Heart left ventricle (tissue), 16 donors: ENCODE measurements around the gene PBX1. TPM values are rescaled to one million over a fixed set of nuclear protein-coding genes. Genes with fewer than 3 reads are reported as not detected.

Source experiments
- ATAC-seq, 4 donors: fragments of 200-7000 bp; cut with Tn5 transposase; one replicate each; pipeline ENCODE4 v1.9.1; 2020 to 2022; ENCODE audit warnings: moderate library complexity in 4 of 4, mild to moderate bottlenecking in 3 of 4, moderate number of reproducible peaks in 1 of 4
- DNase-seq, 5 donors: peaks; one replicate each; pipeline ENCODE4 v3.0.0-alpha.2; 2020
- H3K27ac ChIP-seq, 12 donors: fragments of 200-600 bp; sonication (generic) in 4 of 12; one replicate each; pipeline versions ENCODE4 v1.5.0 to v1.8.0; 2016 to 2022; ENCODE audit warnings: mild to moderate bottlenecking in 2 of 12
- H3K27me3 ChIP-seq, 9 donors: fragments of 200-600 bp; sonication (generic) in 2 of 9; one replicate each; pipeline versions ENCODE4 v1.5.1 to v1.8.0; 2016 to 2022; ENCODE audit warnings: mild to moderate bottlenecking in 3 of 9
- H3K36me3 ChIP-seq, 9 donors: fragments of 200-600 bp; sonication (generic) in 2 of 9; one replicate each; pipeline versions ENCODE4 v1.5.0 to v1.8.0; 2018 to 2022; ENCODE audit warnings: mild to moderate bottlenecking in 2 of 9
- H3K4me1 ChIP-seq, 12 donors: fragments of 200-600 bp; sonication (generic) in 4 of 12; one replicate each; pipeline versions ENCODE4 v1.5.0 to v1.8.0; 2016 to 2022; ENCODE audit warnings: mild to moderate bottlenecking in 3 of 12
- H3K4me3 ChIP-seq, 12 donors: fragments of 200-600 bp; sonication (generic) in 4 of 12; one replicate each; pipeline versions ENCODE4 v1.5.0 to v1.8.0; 2017 to 2022; ENCODE audit warnings: mild to moderate bottlenecking in 9 of 12, moderate library complexity in 4 of 12
- H3K9me3 ChIP-seq, 12 donors: fragments of 200-600 bp; sonication (generic) in 4 of 12; one replicate each; pipeline versions ENCODE4 v1.5.0 to v1.8.0; 2016 to 2022; ENCODE audit warnings: mild to moderate bottlenecking in 1 of 12
- POLR2A ChIP-seq, 2 donors: fragments of 450-650 bp; IDR thresholded peaks; one replicate each; pipeline ENCODE4 v1.6.1; 2017; ENCODE audit warnings: antibody characterized with exemption in 2 of 2, mild to moderate bottlenecking in 2 of 2, moderate library complexity in 2 of 2
- WGBS, 4 donors: extraction: QIAGEN DNeasy Blood & Tissue Kit in 2 of 4; methylation state at CpG; one replicate each; pipeline versions ENCODE4 v1.1.5 to v1.1.7; 2013 to 2018; 5-methylcytosine and 5-hydroxymethylcytosine counted together
- intact Hi-C, 10 donors: fragments of 100-400 bp; cut with DNase I; formaldehyde crosslinking; loops; one replicate each; pipeline versions ENCODE4 v1.11.1 to v1.14.2; 2022
- polyA plus RNA-seq, 2 donors: library from polyadenylated mRNA; stranded (reverse); fragments of 200-250 nt; gene quantifications; one replicate each; pipeline ENCODE4 v1.2.3, GENCODE V29; 2013
- total RNA-seq, 9 donors: library from RNA; depleted of rRNA in 2 of 9; stranded (reverse); fragments of >200 nt in 2 of 9; fragmentation: NEBNext Ultra II Directional in 3 of 9; extraction: Animal tissue kit (Norgen Biotek cat#: 25700) in 3 of 9; gene quantifications; one replicate each; pipeline versions ENCODE4 v1.1.0 to v1.2.4, GENCODE V29; 2016 to 2023
- TF ChIP-seq, protein P1 (sequence below), 12 donors: fragments of 200-600 bp; sonication (generic) in 4 of 12; IDR thresholded peaks; one replicate each; pipeline versions ENCODE4 v1.5.0 to v1.8.0; 2018 to 2022; ENCODE audit warnings: antibody characterized with exemption in 12 of 12, mild to moderate bottlenecking in 5 of 12
- donor health status: ischemic (EF 13 %, LVEDD 7.1; RV severe dilation, severe dysfunction).
- donor health status: healthy with polysubstance abuse.
- donor health status: DM: no; HTN: yes; CAD: no.
- donor health status: DM: no; HTN: no; CAD: no.
- donor health status: ischemic (EF 25% LVEDD 6.9; RV normal size, moderate dysfunction).
- donor health status: ischemic (EF 25% LVEDD 5.7; RV mildly dilated, moderate dysfunction).
- donor health status: healthy.
- donor health status: DM: yes; HTN: yes; CAD: no.
- donor health status: ischemic (EF 35%, LVEDD 5.7; RV mildly dilated, moderate dysfunction).
- donor health status: nonischemic (EF 11% LVEDD 7.7; RV severe dilation, severe dysfunction).
- donor health status: DM: yes; HTN: yes; CAD: no.
- donor health status: PGD.
- donor health status: ischemic (EF 29% LVEDD 5.4; RV normal size, mild dysfunction).
- donor health status: nonischemic (EF 23%, LVEDD 6.1; RV moderate dilation, normal function).

PBX1 gene
- total and polyA plus RNA-seq, 11 donors = 15.2 to 78.2 (median 59.1) TPM

DNA sequence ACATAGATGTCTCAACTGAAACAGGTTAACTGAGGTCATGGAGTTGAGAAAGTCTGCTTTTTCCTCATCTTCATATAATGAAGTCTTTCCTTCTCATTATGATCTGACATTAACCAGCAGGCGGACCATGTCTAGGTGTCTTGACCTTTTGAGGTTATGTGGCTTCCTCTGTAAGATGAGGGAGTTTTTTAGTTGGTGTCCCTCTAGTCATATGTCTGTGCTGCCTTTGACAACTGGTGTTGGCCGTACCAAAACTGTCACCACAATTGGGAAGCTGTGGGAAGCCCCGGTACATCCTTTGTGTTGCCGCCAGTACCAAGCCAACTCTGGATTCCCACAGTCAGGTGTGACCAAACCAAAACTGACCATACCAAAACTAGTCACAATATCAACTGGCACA lies 105.1 kb downstream of the PBX1 start:
- Histone ChIP-seq H3K36me3 (no peaks in the 10 kb centered on the region), H3K4me1 (peaks cover 0 to 56% (median 26%) of the 10 kb centered on the region in 12 donors), H3K27me3 (no peaks in the 10 kb centered on the region), H3K9me3 (peaks cover 0 to 1% (median 0%) of the 10 kb centered on the region in 12 donors), H3K27ac (no peak overlapping the region), H3K4me3 (no peak overlapping the region)
- DNase-seq = no peak
- no peak for ATAC-seq
- TF ChIP-seq, protein P1, sequence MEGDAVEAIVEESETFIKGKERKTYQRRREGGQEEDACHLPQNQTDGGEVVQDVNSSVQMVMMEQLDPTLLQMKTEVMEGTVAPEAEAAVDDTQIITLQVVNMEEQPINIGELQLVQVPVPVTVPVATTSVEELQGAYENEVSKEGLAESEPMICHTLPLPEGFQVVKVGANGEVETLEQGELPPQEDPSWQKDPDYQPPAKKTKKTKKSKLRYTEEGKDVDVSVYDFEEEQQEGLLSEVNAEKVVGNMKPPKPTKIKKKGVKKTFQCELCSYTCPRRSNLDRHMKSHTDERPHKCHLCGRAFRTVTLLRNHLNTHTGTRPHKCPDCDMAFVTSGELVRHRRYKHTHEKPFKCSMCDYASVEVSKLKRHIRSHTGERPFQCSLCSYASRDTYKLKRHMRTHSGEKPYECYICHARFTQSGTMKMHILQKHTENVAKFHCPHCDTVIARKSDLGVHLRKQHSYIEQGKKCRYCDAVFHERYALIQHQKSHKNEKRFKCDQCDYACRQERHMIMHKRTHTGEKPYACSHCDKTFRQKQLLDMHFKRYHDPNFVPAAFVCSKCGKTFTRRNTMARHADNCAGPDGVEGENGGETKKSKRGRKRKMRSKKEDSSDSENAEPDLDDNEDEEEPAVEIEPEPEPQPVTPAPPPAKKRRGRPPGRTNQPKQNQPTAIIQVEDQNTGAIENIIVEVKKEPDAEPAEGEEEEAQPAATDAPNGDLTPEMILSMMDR (IDR thresholded peaks at IDR 0.05) = no peak
- TF ChIP-seq POLR2A (IDR thresholded peaks at IDR 0.05) = no peak
- 90 to 99% (median 94%) methylated on average over 4 of the region's 4 CpGs for WGBS, 4 donors
- intact Hi-C loops = no loop called here

DNA sequence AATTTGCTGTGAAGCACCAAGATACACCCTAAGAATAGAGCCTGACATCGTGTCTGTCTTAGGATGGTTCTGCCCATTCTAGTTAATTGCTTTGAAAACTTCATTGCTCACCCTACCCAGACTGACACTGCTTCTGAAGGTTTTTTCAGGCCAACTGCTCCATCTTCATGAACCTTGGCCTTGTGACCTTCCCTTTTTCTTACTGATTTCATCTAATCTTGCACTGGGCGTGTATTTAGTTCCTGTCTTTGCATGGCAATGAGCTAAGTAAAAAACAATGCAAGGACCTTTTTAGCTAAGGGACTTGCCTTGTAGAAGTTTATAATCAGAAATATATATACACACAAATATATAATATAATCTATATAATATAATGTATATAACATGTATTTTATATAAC lies 108.0 kb downstream of the PBX1 start:
- H3K27me3 ChIP-seq = no peaks in the 10 kb centered on the region
- peaks cover 0 to 45% (median 17%) of the 10 kb centered on the region in 12 donors for H3K4me1 ChIP-seq
- intact Hi-C loops = no loop called here
- peaks cover 0 to 11% (median 0%) of the 10 kb centered on the region in 12 donors for H3K9me3 ChIP-seq
- no peak overlapping the region for H3K4me3 ChIP-seq
- H3K27ac ChIP-seq = no peak overlapping the region
- WGBS, 4 donors = 81 to 84% (median 82%) methylated on average over 2 of the region's 2 CpGs
- ATAC-seq = no peak
- no peaks in the 10 kb centered on the region for H3K36me3 ChIP-seq
- TF ChIP-seq POLR2A (IDR thresholded peaks at IDR 0.05) = no peak
- TF ChIP-seq, protein P1 (IDR thresholded peaks at IDR 0.05) = no peak
- DNase-seq = no peak

DNA sequence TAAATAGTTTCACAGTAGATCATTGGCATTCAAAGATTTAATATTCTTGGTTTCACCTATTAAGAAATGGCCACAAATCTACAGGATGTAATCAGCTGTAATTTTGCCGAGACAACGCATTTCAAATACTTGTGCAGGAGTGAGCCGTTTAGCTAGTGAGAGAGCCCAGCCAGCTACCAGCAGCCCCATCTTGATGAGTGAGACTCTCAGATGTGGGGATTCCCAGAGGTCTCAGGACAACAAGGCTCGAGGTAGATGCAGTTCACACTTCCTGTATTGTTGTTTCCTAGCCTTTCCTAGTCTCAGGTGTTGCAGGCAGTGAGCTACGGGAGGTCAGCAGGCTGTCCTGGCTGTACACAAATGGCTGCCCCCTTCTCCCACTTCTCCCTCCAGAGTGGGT lies 108.6 kb downstream of the PBX1 start:
- ATAC-seq = peak in 1 of 4 donors; percentile 11
- Histone ChIP-seq H3K4me1 (peaks cover 0 to 51% (median 16%) of the 10 kb centered on the region in 12 donors), H3K36me3 (no peaks in the 10 kb centered on the region), H3K27ac (no peak overlapping the region), H3K4me3 (no peak overlapping the region), H3K9me3 (peaks cover 0 to 11% (median 0%) of the 10 kb centered on the region in 12 donors), H3K27me3 (no peaks in the 10 kb centered on the region)
- intact Hi-C loops = no loop called here
- no peak for DNase-seq
- 68 to 76% (median 69%) methylated on average over 5 of the region's 5 CpGs for WGBS, 4 donors
- TF ChIP-seq POLR2A (IDR thresholded peaks at IDR 0.05) = no peak
- TF ChIP-seq, protein P1 (IDR thresholded peaks at IDR 0.05) = no peak

DNA sequence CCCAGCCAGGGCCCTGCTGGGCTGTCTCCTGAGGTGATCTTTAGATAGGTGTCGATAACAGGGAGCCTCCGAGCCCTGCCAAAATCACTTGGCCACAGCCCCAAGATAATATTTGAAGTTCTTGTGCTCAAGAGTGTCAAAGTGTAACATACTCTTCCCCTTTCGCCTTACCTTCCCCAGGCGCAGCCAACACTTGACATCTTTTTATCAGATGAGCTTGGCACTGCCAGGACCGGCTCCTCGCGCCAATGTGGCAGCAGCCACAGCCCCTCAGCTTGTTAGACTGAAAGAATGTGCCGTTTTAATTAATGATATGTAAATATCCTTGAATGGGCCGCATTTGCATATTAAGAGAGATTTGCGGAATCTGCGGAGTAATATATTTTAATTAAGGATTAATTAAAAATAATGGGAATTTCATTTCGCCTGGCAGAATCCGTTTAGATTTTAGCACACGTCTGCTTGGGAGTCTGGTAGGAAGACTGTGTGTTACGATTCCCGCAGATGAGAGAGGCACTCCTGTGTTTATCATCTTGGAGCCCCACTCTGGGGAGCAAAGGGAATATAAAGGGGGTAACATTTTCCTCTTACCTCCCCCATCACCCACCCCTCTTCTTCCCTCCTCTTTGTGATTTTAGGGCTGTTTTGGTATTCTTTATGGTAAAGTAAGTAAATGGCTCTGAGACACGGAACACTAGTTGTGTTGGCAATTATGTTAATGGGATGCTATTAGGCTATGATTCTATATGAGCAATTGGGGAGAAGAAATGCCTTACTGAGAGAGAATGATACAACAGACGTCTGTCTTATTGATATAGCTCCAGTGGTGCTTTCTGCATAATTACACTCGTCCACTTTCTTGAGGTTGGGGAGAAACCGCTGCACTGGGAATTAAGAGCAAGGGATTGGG lies 109.8 kb downstream of the PBX1 start:
- Histone ChIP-seq H3K9me3 (peaks cover 0 to 11% (median 0%) of the 10 kb centered on the region in 12 donors), H3K36me3 (no peaks in the 10 kb centered on the region), H3K27me3 (no peaks in the 10 kb centered on the region), H3K4me1 (peaks cover 0 to 54% (median 16%) of the 10 kb centered on the region in 12 donors), H3K27ac (no peak overlapping the region), H3K4me3 (no peak overlapping the region)
- ATAC-seq (no peak), DNase-seq (no peak)
- intact Hi-C loops = no loop called here
- TF ChIP-seq, protein P1 (IDR thresholded peaks at IDR 0.05) = no peak
- 82 to 89% (median 86%) methylated on average over 20 of the region's 20 CpGs for WGBS, 4 donors
